ENCODE data around the gene PRPS1. TPM values are rescaled to one million over a fixed set of nuclear protein-coding genes. Genes with fewer than 3 reads are reported as not detected.
A peak's percentile ranks its signal among the peaks of the same experiment; 100 is the strongest.

The PRPS1 gene
- total RNA-seq, 1 donor from 2014 or later: 264 TPM

DNA sequence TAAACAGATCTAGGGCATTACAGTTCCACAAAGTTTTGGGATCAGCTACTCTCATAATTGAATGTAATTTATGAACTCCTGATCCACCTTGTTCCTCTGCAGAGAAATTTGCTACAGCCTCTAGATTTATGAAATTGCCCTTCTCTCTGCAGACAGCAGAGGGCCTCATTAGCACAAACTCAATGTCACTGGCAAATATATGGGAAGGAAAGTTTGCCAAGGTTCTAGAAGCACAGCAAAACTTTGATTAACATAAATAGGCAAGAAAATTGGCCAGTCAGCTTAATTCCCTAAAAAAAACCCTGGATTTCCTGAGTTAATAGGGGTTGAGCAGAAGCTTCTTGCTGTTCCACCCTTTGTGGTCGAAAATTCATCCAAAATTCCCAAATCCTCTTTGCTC lies 31.5 kb downstream of the PRPS1 start:
- Histone ChIP-seq H3K36me3 (no peaks in the 10 kb centered on the region), H3K27ac (no peak overlapping the region), H3K4me3 (no peak overlapping the region), H3K9me3 (ENCODE audit: low read depth) (no peaks in the 10 kb centered on the region), H3K27me3 (no peaks in the 10 kb centered on the region), H3F3A (ENCODE audit: low read depth) (peaks cover 2% of the 10 kb centered on the region), H3K4me2 (no peak overlapping the region), H4K20me1 (ENCODE audit: low read depth) (peaks cover 2% of the 10 kb centered on the region), H3K9ac (no peak overlapping the region), H3K79me2 (ENCODE audit: low read depth) (no peaks in the 10 kb centered on the region), H3K4me1 (peaks cover 10% of the 10 kb centered on the region), H2AFZ (replicated peaks) (no peak overlapping the region)
- TF ChIP-seq CTCF (IDR thresholded peaks at IDR 0.05) (peak; percentile 72), EZH2phosphoT487 (IDR thresholded peaks at IDR 0.05) (no peak)
- no peaks in the 10 kb centered on the region for H3K27me3 Mint-ChIP-seq (ENCODE audit: insufficient read depth, low read depth)
- DNase-seq (ENCODE audit: low spot score): no peak
- no peak overlapping the region for H3K4me3 Mint-ChIP-seq
- no peak overlapping the region for H3K27ac Mint-ChIP-seq
- peaks cover 13% of the 10 kb centered on the region for H3K4me1 Mint-ChIP-seq
- H3K9me3 Mint-ChIP-seq: no peaks in the 10 kb centered on the region
- no peaks in the 10 kb centered on the region for H3K36me3 Mint-ChIP-seq

DNA sequence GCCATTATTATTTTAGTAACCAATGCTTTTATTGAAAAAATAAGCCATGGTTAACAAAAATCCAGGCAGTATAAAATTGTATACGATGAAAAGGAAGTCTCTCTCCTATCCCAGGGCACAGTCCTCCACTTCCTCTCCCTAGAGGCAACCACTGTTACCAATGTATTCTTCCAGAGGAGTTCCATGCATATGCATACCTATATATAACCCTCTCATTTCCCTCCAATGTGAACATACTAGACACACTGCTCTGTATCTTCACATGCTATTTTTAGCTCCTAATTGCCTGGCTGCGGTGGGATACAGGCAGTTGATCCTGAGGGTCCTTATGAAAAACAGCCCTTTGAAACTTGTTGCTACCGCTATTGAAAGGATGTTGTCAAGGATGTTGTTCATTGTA lies 33.8 kb downstream of the PRPS1 start:
- no peaks in the 10 kb centered on the region for H3K9me3 Mint-ChIP-seq
- DNase-seq (ENCODE audit: low spot score): no peak
- H3K27ac ChIP-seq: no peak overlapping the region
- no peaks in the 10 kb centered on the region for H3K36me3 Mint-ChIP-seq
- H3K9me3 ChIP-seq (ENCODE audit: low read depth): no peaks in the 10 kb centered on the region
- TF ChIP-seq EZH2phosphoT487 (IDR thresholded peaks at IDR 0.05): no peak
- TF ChIP-seq EZH2 (IDR thresholded peaks at IDR 0.05): no peak
- TF ChIP-seq CTCF (IDR thresholded peaks at IDR 0.05): no peak
- no peak overlapping the region for H3K4me3 ChIP-seq
- H3K4me1 ChIP-seq: peaks cover 8% of the 10 kb centered on the region
- no peak overlapping the region for H3K27ac Mint-ChIP-seq
- no peaks in the 10 kb centered on the region for H4K20me1 ChIP-seq (ENCODE audit: low read depth)
- H3K36me3 ChIP-seq: no peaks in the 10 kb centered on the region
- no peaks in the 10 kb centered on the region for H3K27me3 Mint-ChIP-seq (ENCODE audit: insufficient read depth, low read depth)
- H3K27me3 ChIP-seq: no peaks in the 10 kb centered on the region
- no peak overlapping the region for H3K4me2 ChIP-seq
- no peak overlapping the region for H3K9ac ChIP-seq
- H3K4me1 Mint-ChIP-seq: peaks cover 11% of the 10 kb centered on the region
- H3K4me3 Mint-ChIP-seq: no peak overlapping the region
- H3K79me2 ChIP-seq (ENCODE audit: low read depth): no peaks in the 10 kb centered on the region
- H2AFZ ChIP-seq (replicated peaks): peak overlapping the region; percentile 42
- H3F3A ChIP-seq (ENCODE audit: low read depth): no peaks in the 10 kb centered on the region

DNA sequence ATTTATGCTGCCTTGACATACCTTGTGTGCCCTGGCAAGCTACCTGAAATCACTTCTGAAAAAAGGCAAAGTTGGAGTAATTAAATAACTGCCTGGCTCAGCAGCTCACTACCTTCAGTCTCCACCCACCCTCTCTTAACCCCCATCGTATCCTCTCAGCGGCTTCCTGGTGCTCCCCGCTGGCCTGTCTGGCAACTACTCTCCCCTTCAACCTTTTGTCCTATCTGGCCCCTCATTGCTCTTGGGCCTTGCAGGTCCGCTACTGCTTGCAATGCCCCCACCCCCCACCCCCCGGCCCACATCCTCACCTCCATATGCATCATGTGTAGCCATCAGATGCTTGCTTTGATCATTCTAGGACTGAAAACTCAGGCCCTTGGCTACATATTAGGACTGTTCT lies 34.5 kb downstream of the PRPS1 start:
- Histone ChIP-seq H3K27me3 (no peaks in the 10 kb centered on the region), H3K4me3 (no peak overlapping the region), H3K79me2 (ENCODE audit: low read depth) (no peaks in the 10 kb centered on the region), H3K9me3 (ENCODE audit: low read depth) (no peaks in the 10 kb centered on the region), H3F3A (ENCODE audit: low read depth) (no peaks in the 10 kb centered on the region), H3K27ac (no peak overlapping the region), H3K9ac (no peak overlapping the region), H3K4me2 (no peak overlapping the region), H4K20me1 (ENCODE audit: low read depth) (no peaks in the 10 kb centered on the region), H3K4me1 (peaks cover 8% of the 10 kb centered on the region), H3K36me3 (no peaks in the 10 kb centered on the region), H2AFZ (replicated peaks) (peak overlapping the region; percentile 42)
- DNase-seq (ENCODE audit: low spot score): no peak
- Mint-ChIP-seq H3K9me3 (no peaks in the 10 kb centered on the region), H3K27me3 (ENCODE audit: insufficient read depth, low read depth) (no peaks in the 10 kb centered on the region), H3K4me3 (no peak overlapping the region), H3K27ac (no peak overlapping the region), H3K36me3 (no peaks in the 10 kb centered on the region), H3K4me1 (peaks cover 11% of the 10 kb centered on the region)
- TF ChIP-seq CTCF (IDR thresholded peaks at IDR 0.05): no peak
- no peak for TF ChIP-seq EZH2 (IDR thresholded peaks at IDR 0.05)
- TF ChIP-seq EZH2phosphoT487 (IDR thresholded peaks at IDR 0.05): no peak
